ENCODE data around the gene CNOT4. TPM values are rescaled to one million over a fixed set of nuclear protein-coding genes. Genes with fewer than 3 reads are reported as not detected.
"Not testable (repeated sequence)": the region's sequence is repeated elsewhere in the genome, so short reads cannot be mapped to it uniquely, and the experiment has no call there.

Gene CNOT4
- polyA plus RNA-seq, 4 donors: 29.2 to 40.1 (median 34.9) TPM

DNA sequence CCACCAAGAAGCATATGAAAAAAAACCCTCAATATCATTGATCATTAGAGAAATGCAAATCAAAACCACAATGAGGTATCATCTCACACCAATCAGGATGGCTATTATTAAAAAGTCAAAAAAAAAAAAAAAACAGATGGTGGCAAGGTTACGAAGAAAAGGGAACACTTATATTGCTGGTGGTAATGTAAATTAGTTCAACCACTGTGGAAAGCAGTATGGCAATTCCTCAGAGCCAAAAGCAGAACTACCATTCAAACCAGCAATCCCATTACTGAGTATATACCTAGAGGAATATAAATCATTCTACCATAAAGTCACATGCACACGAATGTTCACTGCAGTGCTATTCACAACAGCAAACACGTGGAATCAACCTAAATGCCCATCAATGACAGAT is 46.0 kb downstream of the CNOT4 start:
- no peak for DNase-seq (ENCODE audit: low read depth in 4 of 4, low spot score in 3 of 4)

DNA sequence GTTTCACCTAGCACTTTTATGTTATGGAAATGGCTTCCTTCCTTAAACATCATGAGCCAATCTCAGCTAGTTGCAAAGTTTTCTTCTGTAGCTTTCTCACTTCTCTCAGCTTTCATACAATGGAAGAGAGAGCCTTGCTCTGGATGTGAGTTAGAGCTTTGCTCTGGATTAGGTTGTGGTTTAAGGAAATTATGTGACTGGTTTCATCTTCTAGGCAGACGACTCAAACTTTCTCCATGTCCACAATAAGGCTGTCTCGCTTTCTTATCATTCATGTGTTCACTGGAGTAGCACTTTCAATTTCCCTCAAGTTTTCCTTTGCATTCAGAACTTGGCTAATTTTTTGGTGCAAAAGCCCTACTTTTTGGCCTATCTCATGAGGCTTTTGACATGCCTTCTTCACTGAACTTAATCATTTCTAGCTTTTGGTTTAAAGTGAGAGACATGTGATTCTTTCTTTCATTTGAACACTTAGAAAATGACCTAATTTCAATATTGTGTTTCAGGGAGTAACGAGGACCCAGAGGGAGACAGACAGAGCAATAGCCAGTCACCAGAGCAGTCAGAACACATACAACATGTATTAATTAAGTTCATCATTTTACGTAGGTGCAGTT is 49.8 kb downstream of the CNOT4 start:
- no peak for DNase-seq (ENCODE audit: low read depth in 4 of 4, low spot score in 3 of 4)

DNA sequence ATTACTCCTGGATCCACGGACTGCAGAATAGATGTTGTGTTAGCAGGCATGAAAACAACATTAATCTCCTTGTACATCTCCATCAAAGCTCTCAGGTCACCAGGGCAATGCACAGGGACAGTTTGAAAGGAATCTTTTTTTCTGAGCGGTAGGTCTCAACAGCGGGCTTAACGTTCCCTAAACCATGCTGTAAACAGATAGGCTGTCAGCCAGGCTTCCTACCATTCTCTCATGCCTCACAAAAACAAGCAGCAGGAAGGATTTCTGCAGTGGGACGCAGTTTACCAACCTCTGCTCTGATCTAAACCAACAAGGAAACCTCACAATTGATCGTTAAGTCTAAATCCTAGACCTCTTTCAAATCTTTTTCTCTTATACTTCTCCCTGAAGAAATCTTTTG is 50.8 kb downstream of the CNOT4 start:
- no peak for DNase-seq (ENCODE audit: low read depth in 4 of 4, low spot score in 3 of 4)

DNA sequence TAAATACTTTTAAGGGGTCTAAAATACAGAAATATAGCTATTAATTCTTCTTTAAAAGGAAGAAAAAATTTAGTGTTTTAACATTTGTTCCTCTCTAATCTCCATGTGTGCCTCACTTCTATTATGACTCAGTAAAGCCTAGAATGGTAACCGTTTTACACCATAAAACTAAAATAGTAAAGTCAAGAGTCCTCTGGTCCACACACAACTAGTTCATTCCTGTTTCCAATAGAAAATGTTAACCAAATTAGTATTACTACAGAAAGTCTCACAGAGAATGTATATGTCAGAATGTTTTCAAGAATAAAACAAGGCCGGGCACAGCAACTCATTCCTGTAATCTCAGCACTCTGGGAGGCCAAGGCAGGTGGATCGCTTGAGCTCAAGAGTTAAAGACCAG is 55.8 kb downstream of the CNOT4 start:
- no peak for DNase-seq (ENCODE audit: low read depth in 4 of 4, low spot score in 3 of 4)

DNA sequence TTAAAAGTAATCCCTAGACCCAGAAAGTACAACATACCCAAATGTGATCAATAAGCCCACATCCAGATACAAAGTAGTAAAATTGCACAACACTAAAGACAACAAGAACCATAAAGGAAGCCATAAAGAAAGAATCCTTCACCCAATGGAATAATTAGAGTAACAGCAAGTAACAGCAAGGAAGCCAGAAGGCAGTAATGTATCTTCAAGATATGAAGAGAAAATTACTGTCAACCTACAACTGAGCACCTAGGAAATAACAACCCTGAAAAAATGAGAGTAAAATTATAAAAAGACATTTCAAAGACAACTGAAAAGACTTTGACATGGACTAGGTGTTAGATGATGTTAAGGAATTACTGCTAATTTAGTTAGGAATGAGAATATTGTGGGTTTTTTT is 60.5 kb downstream of the CNOT4 start:
- no peak for DNase-seq (ENCODE audit: low read depth in 4 of 4, low spot score in 3 of 4)

DNA sequence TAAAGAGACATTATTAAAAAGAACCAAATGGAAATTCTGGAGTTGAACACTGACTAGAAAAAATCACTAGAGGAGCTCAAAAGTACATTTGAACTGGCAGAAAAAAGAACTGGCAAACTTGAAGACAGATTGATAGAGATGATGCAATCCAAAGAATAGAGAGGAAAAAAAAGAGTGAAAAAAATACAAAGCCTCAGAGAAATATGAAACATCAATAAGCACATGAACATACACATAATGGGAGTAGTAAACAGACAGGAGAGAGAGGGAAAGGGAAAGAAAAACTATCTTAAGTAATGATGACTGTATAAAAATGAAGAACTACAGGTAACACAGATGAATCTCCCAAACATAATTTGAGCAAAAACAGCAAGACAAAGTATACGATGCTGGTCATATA is 61.1 kb downstream of the CNOT4 start:
- DNase-seq (ENCODE audit: low read depth in 4 of 4, low spot score in 3 of 4): no peak

DNA sequence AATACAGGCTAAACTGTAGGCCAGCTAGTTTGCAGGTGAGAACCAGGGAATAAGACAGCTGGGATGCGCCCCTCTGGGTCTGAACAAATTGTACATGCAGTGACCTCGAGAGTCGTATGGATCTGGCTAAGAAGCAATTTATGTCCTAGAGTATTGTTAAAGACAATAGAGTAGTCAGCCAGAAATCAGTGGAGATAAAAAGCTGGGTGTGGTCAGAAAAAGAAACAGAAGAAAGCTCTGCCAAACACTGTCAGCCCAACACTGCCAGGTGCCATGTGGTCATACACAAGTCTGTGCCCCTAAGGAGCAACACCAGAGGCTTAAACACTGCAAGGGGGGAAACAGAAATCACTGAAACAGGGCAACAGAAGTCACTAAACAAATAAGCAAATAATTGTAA is 62.2 kb downstream of the CNOT4 start:
- no peak for DNase-seq (ENCODE audit: low read depth in 4 of 4, low spot score in 3 of 4)

DNA sequence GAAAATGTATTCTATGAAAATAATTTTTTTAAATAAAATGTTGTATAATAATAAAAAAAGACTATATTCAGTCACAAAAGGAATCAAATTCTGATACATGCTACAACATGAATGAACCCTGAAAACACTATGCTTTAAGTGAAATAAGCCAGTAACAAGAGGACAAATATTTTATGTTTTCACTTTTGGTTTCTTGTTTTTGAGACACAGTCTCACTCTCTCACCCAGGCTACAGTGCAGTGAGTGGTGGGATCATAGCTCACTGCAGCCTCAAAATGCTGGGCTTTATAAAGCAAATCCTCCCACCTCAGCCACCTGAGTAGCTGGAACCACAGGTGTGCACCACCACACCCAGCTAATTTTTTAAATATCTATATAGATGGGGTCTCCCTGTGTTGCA is 64.2 kb downstream of the CNOT4 start:
- no peak for DNase-seq (ENCODE audit: low read depth in 4 of 4, low spot score in 3 of 4)

DNA sequence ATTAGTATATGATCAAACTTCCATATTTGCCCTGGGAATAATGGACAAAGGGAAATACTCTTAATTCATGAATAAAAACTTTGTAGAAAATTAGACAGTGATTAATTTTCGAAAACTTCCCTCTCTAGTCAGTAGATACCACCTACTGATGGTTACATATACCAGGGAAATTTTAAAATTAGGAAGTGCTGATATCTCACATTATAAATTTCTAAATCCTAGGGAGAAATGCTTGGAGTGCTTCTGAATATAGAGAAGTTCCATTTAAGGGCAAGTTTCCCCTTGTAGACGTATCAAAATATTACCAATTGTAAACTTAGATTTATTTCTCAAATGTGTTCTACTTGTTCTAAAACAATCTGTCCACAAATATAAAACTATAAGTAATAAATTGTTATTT is 64.6 kb downstream of the CNOT4 start:
- DNase-seq (ENCODE audit: low read depth in 4 of 4, low spot score in 3 of 4): not testable (repeated sequence)

DNA sequence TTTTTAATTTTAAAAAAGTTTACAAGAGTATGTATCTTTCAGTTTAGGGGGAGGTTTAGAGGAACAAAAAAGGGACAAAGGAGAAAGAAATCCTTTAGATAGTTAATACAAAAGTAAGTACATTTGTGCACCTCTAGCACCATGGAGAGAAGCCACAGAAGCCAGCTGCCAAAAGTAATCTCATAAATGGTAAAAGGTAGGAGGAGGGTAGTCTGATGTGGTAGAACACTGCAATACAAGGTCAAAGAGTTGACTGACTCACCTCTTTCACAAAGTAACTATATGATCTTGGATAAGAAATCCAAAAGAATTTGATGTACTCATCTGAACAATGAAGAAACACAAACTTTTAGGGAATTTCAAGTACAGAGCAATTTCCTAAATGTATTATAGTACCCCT is 68.1 kb downstream of the CNOT4 start:
- DNase-seq (ENCODE audit: low read depth in 4 of 4, low spot score in 3 of 4): no peak

DNA sequence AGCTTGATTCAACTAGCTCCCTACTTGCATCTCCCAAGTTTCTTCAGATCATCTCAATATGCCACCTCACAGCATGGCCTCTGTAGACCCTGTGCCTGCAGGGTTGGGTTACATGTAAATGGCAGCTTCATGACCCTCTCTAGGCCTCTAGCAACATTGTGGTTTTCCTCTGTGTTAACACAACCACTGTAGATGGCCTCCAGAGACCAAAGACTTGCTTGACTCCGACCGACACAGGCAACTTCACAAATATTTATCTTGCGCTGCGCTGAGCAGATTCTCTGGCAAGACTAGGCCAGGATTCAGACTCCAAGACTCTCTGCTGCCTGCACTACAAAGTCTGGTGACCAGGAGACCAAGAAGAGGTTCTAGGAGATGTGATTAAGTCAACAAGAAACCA is 75.9 kb downstream of the CNOT4 start:
- DNase-seq (ENCODE audit: low read depth in 4 of 4, low spot score in 3 of 4): no peak

DNA sequence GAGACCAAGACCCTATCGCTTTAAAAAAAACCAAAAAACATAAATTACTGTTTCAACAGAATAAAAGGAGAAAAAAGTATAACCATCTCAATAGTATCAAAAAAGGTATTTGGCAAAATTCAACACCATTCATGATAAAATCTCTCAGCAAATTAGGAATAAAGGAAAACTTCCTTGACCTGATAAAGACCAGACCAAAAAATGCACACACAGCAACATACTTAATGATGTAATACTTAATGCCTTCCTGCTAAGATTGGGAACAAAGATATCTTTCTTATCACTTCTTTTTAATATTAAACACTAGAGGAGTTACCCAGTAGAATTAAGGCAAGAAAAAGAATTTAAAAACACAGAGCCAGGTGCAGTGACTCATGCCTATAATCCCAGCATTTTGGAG is 79.3 kb downstream of the CNOT4 start:
- DNase-seq (ENCODE audit: low read depth in 4 of 4, low spot score in 3 of 4): no peak

DNA sequence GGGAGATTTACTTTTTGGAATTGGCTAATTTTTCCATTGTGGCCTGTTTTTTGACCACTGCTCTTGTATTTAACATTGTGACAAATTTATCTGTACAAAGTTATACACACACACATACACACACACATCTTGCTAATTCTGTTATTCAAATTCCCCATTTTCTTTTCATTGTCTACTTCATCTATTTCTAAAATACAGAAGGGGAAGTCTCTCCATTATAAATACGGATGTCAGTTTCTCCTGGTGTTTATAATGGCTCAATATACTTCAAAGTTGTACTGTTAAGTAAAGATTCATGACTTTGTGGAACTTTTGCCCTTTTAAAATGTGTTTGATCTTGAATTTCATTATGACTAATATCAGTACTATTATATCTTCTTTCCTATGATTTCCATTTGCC is 81.0 kb downstream of the CNOT4 start:
- DNase-seq (ENCODE audit: low read depth in 4 of 4, low spot score in 3 of 4): no peak

DNA sequence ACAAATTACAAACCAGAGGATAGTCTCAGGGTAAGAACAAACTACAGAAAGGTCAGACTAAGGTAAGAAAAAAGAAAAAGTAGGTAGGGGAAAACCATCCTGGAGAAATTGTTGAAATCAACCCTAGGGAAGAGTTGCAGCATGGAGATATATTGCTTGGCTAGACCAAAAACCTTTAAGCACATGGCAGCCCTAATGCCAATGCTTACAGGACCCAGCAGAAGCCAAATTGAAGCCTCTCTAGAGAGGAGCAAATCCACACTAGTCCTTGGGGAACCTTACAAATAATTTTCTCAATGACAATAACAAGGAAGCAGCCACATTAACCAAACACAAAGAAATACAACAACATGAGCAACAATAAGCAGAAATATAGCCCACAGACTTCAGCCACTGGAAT is 81.9 kb downstream of the CNOT4 start:
- no peak for DNase-seq (ENCODE audit: low read depth in 4 of 4, low spot score in 3 of 4)

DNA sequence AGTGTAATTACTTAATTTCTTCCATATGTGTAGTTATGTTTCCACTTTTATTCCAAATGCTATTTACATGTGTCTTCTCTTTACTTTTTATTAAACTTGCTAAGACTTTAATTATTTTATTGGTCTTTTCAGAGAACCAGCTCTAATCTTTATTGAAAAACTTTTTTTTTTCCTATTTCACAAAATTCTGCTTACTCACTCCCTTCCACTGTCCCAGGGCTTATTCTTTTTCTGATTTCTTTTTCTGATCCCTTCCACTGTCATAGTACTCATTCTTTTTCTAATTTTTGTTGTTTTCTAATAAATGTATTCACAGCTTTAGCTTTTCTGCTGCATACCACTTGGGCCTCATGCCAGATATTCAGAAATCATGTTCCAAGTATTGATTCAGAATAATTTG is 82.7 kb downstream of the CNOT4 start:
- DNase-seq (ENCODE audit: low read depth in 4 of 4, low spot score in 3 of 4): no peak

DNA sequence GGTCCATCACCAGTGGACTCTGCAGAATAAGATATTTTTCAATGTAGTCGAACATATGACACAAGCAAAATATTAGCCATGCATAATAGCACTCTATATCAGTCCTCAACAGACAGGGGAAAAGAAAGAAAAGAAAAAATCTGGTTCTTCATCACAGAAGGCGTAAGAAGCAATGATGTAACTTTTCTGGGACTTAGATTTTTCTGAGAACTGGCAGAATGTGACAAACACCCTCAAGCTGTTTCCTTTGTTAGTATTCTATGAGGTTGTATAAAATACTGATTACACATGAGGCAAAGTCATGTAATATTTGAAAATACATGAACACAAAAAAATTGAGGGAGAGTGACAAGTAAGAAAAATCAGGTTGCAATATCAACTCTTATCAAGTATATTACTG is 84.9 kb downstream of the CNOT4 start:
- DNase-seq (ENCODE audit: low read depth in 4 of 4, low spot score in 3 of 4): no peak

DNA sequence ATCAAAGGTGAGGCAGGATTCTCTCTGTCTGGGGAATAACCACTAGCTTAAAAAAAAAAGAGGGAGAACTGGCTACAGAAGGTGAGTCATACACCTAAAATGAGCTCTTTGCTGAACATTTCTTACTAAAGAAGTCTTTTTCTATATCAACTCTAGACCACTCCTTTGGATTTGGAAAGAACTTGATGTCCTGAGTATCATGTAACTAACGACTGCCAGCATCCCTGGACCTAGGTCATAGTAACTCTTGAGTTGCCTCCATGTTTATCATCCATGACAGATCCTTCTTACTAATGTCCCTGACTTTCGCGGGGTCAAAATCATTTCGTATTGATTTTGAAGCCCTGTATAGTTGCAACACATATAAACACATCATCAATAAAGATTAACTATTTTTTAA is 89.1 kb downstream of the CNOT4 start:
- no peak for DNase-seq (ENCODE audit: low read depth in 4 of 4, low spot score in 3 of 4)

DNA sequence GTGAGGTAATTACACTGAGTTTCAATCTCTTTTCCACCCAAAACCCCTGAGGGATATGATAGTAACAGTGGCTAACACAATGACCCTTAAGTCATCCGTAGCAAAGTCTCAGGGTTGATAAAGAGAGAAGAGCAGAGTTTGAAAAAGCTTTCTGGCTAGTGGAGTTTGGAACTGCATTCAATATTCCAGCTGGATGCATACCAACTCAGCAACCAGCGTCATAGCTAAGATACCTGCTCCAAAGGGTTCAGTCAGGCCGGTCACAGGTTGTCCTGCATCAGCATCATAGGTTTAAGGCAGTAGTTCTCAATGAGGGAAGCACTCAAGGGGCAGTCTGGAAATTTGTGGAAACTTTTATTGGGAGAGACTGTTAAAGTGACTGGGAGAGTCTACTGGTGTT is 93.5 kb downstream of the CNOT4 start:
- no peak for DNase-seq (ENCODE audit: low read depth in 4 of 4, low spot score in 3 of 4)

DNA sequence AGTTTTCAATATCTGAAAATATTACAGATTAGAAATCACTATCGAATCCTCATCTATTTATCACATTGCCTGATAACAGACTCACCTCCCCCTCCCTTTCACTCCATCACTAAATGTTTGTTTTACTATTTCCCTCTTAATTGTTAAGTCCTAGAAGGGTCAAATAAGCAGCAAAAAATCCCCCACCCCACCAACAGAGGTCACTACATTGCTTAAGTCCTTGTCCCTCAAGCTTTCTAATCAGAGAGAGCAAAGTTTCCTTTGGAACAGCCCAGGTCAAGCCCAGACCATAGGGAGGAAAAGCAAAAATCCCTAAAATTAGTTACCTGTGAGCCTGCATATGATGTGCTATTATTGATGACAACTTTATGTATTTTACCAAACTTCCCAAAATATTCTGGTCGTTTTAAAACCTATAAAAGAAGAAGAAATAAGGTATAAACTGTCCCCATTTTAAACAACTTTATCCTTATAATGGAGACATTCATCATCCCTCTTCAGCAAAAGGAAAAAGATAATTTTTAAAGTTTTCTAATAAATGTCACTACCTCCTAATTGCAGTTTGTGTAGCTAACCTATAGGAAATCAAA is 95.0 kb downstream of the CNOT4 start:
- no peak for DNase-seq (ENCODE audit: low read depth in 4 of 4, low spot score in 3 of 4)

DNA sequence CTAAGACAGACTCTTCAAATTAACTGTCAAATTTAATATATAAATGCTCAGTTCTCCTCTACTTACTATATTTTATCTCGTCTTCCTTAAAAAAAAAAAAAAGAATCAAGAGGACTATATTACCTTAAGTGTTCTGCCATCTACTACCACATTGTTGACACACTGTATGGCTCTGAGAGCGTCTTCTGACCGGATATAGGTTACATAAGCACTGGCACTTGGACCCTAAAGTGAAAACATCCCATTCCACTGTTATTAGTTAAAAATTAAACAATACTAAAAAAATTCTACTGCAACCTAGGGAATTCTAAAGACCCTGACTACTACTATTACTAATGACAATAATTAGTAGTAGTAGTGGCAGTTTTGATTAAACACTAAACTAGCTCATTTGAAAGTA is 95.7 kb downstream of the CNOT4 start:
- no peak for DNase-seq (ENCODE audit: low read depth in 4 of 4, low spot score in 3 of 4)

DNA sequence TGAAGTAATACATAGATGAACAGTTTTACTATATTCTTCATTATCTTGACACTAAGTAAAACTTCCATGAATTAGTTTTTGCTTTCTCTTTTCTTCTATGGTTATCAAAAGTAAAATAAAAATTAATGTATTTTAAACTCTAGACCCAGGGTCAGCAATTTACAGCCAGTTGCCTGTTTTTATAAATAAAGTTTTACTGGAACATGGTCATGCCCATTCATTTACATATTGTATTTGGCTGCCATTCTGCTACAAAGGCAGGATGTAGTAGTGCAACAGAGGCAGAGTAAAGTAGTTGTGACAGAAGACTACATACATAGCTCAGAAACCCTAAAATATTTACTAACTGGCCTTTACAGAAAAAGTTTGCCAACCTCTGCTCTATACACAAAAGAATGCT is 98.8 kb downstream of the CNOT4 start:
- DNase-seq (ENCODE audit: low read depth in 4 of 4, low spot score in 3 of 4): no peak

DNA sequence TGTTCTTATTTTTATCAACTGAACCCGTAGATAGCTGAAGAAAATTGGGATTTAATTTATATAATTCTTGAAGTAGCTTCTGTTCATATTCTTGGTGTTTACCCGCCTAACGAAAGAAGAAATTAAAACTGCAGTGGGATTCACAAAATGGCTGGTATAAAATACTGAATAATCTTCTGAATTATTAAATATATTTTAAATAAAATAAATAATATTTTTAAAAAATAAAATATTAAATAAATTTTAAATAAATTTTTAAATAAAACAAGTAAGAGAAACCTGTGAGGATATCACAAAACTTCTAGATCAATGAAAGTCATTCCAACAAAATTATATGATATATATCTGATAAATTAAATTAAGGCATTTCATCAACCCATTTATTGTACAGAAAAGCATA is 99.4 kb downstream of the CNOT4 start:
- no peak for DNase-seq (ENCODE audit: low read depth in 4 of 4, low spot score in 3 of 4)
